T-cell (primary cell): Measurements from ENCODE around the gene SPOCD1. TPM values are rescaled to one million over a fixed set of nuclear protein-coding genes. Genes with fewer than 3 reads are reported as not detected.

Source experiments
- ATAC-seq, 4 experiments: fragments of 200-7000 bp in 3 of 4; fragments of 150-1000 bp in 1 of 4; cut with Tn5 transposase; replicated peaks in 1 of 4; 1 replicate in 3 of 4; 2 replicates in 1 of 4; pipeline ENCODE4 v1.10.0; 2021; ENCODE audit warnings: moderate library complexity in 3 of 4, mild to moderate bottlenecking in 2 of 4, moderate number of reproducible peaks in 1 of 4
- CTCF ChIA-PET, 2 donors: fragments of 300-600 bp; sonication (Branson Sonifier 250); formaldehyde crosslinking; loops; one replicate each; lab custom pipeline; 2022; ENCODE audit warnings: antibody characterized with exemption in 2 of 2; lab: Charles Lee
- POLR2A ChIA-PET, 2 donors: fragments of 300-600 bp; sonication (Branson Sonifier 250); formaldehyde crosslinking; loops; one replicate each; lab custom pipeline; 2022; ENCODE audit warnings: antibody characterized with exemption in 2 of 2; lab: Charles Lee
- DNase-seq, 35 experiments: peaks; one replicate each; pipeline versions ENCODE4 v3.0.0 to v3.0.0-alpha.2; 2013 to 2023
- H3K27ac ChIP-seq: one replicate; pipeline ENCODE4 v1.5.1; 2013; ENCODE audit warnings: low read length
- H3K27me3 ChIP-seq, 2 experiments: replicated peaks in 1 of 2; 1 replicate in 1 of 2; 2 replicates in 1 of 2; pipeline versions ENCODE4 v1.6.1 to v1.7.0; 2013; ENCODE audit warnings: low read length in 1 of 2, mixed read lengths in 1 of 2; ENCODE audit not compliant: control insufficient read depth in 2 of 2, insufficient read depth in 2 of 2; ENCODE audit errors: extremely low read depth in 1 of 2
- H3K36me3 ChIP-seq, 2 donors: 1 replicate in 1 of 2; 2 replicates in 1 of 2; pipeline versions ENCODE4 v1.6.1 to v1.7.0; 2013; ENCODE audit warnings: low read length in 1 of 2; ENCODE audit not compliant: control insufficient read depth in 2 of 2, insufficient read depth in 1 of 2; ENCODE audit errors: extremely low read depth in 1 of 2
- H3K4me1 ChIP-seq, 2 experiments: 1 replicate in 1 of 2; 2 replicates in 1 of 2; pipeline versions ENCODE4 v1.6.1 to v1.7.0; 2013; ENCODE audit warnings: low read length in 2 of 2, mixed read lengths in 1 of 2; ENCODE audit not compliant: insufficient read depth in 2 of 2, control insufficient read depth in 1 of 2; ENCODE audit errors: extremely low read depth in 1 of 2
- H3K4me3 ChIP-seq, 2 donors: 1 replicate in 1 of 2; 2 replicates in 1 of 2; pipeline versions ENCODE4 v1.5.1 to v1.7.0; 2013; ENCODE audit warnings: mild to moderate bottlenecking in 2 of 2, low read length in 1 of 2, moderate library complexity in 1 of 2; ENCODE audit not compliant: control insufficient read depth in 1 of 2; ENCODE audit errors: extremely low read depth in 1 of 2
- H3K9me3 ChIP-seq: 2 replicates; pipeline ENCODE4 v1.7.0; 2013
- H3K27ac Mint-ChIP-seq, 2 donors: one replicate each; pipeline ENCODE4 v1.8.0; 2020 to 2021; ENCODE audit warnings: mild to moderate bottlenecking in 2 of 2, mixed read lengths in 2 of 2
- H3K27me3 Mint-ChIP-seq, 2 donors: one replicate each; pipeline ENCODE4 v1.8.0; 2021 to 2022; ENCODE audit warnings: mixed read lengths in 2 of 2
- H3K36me3 Mint-ChIP-seq: one replicate; pipeline ENCODE4 v1.8.0; 2021; ENCODE audit warnings: mixed read lengths
- H3K4me1 Mint-ChIP-seq, 3 donors: one replicate each; pipeline ENCODE4 v1.8.0; 2020 to 2022; ENCODE audit warnings: mixed read lengths in 3 of 3, mild to moderate bottlenecking in 1 of 3
- H3K4me3 Mint-ChIP-seq, 3 donors: one replicate each; pipeline ENCODE4 v1.8.0; 2020 to 2022; ENCODE audit warnings: mild to moderate bottlenecking in 3 of 3, mixed read lengths in 3 of 3, moderate library complexity in 3 of 3
- H3K9me3 Mint-ChIP-seq, 3 donors: one replicate each; pipeline ENCODE4 v1.8.0; 2020 to 2022; ENCODE audit warnings: mixed read lengths in 3 of 3
- WGBS: methylation state at CpG from one replicate; pipeline ENCODE4 v1.1.5; 2013; ENCODE audit warnings: missing lambda C conversion rate; ENCODE audit not compliant: insufficient coverage; 5-methylcytosine and 5-hydroxymethylcytosine counted together
- total RNA-seq, 35 experiments: library from RNA in 6 of 35; stranded (reverse) in 6 of 35; fragments of 120-200 nt in 1 of 35; gene quantifications; one replicate each; pipeline versions ENCODE4 v1.2.1 to v1.2.4 and lab custom pipeline; 2013 to 2026

SPOCD1 gene
- total RNA-seq, 5 donors from 2014 or later (not counting 1 experiment from before 2014, with no cell fraction given), result not detected

DNA sequence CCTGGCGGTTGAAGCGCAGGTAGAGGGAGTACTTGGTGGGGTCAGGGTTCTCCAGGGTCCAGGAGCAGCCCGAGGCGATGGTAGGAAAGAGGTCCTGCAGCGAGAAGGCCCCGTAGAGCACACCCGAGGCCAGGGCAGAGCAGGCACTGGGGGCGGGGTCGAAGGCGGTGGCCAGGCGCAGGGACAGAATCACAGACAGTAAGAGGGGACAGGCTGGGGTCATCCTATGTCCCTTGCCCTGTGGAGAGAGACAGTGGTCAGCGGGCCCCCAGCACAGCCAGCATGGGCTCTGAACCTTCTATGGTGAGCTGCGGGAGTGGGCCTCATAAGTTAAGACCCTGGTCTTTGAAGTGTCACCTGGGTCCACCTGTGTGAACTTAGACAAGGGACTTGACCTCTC is 59.2 kb downstream of the SPOCD1 start:
- H3K27ac ChIP-seq, result no peak overlapping the region
- Mint-ChIP-seq H3K4me1 (peaks cover 15 to 26% (median 18%) of the 10 kb centered on the region in 3 donors), H3K27me3 (no peaks in the 10 kb centered on the region), H3K36me3 (no peaks in the 10 kb centered on the region), H3K4me3 (no peak overlapping the region), H3K9me3 (no peaks in the 10 kb centered on the region), H3K27ac (no peak overlapping the region)
- H3K9me3 ChIP-seq, result no peaks in the 10 kb centered on the region
- CTCF ChIA-PET, result no interaction called here
- H3K36me3 ChIP-seq, result no peaks in the 10 kb centered on the region
- POLR2A ChIA-PET, result no interaction called here
- ATAC-seq, result no peak
- 93% methylated on average over 13 of the region's 13 CpGs for WGBS
- H3K4me1 ChIP-seq, result peaks cover 3 to 30% of the 10 kb centered on the region in 2 experiments
- DNase-seq, result no peak
- H3K27me3 ChIP-seq, result peaks cover 0 to 25% of the 10 kb centered on the region in 2 experiments
- no peak overlapping the region for H3K4me3 ChIP-seq

DNA sequence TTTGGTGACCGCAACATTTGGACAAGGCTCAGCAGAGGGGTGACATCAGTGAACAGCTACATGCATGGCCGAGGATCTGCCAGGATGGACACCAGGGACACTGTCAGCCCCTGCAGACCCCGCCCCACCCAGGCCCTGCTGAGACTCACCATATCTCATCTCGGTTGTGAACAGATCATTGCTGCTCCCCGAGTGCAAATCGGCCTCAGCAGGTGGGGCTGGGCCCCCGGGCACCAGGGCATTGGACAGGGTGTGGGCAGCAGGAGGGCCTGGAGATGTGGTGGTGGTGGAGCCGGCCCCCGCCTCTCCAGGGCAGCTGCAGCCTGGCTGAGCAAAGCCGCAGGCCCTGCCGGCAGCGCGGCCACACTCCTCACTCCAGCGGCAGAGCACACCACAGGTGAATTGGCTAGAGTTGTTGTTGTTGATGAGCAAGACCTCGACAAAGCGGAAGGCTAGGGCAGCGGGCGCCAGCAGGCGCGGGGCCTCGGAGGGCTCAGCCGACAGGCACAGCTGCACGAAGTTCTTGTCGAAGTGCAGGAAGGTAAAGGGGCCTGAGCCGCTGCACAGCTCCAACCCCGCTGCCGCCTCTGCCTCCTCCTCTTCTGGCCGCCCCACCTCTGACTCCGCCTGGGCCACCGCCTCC is 59.9 kb downstream of the SPOCD1 start:
- H3K27me3 ChIP-seq, result peaks cover 0 to 21% of the 10 kb centered on the region in 2 experiments
- Mint-ChIP-seq H3K9me3 (no peaks in the 10 kb centered on the region), H3K4me3 (no peak overlapping the region), H3K4me1 (peaks cover 17 to 24% (median 21%) of the 10 kb centered on the region in 3 donors), H3K36me3 (no peaks in the 10 kb centered on the region), H3K27me3 (no peaks in the 10 kb centered on the region), H3K27ac (no peak overlapping the region)
- ATAC-seq, result no peak
- CTCF ChIA-PET, result no interaction called here
- POLR2A ChIA-PET, result no interaction called here
- no peaks in the 10 kb centered on the region for H3K36me3 ChIP-seq
- no peak overlapping the region for H3K4me3 ChIP-seq
- WGBS, result 87% methylated on average over 25 of the region's 30 CpGs
- no peaks in the 10 kb centered on the region for H3K9me3 ChIP-seq
- no peak for DNase-seq
- peaks cover 3 to 28% of the 10 kb centered on the region in 2 experiments for H3K4me1 ChIP-seq
- H3K27ac ChIP-seq, result no peak overlapping the region

DNA sequence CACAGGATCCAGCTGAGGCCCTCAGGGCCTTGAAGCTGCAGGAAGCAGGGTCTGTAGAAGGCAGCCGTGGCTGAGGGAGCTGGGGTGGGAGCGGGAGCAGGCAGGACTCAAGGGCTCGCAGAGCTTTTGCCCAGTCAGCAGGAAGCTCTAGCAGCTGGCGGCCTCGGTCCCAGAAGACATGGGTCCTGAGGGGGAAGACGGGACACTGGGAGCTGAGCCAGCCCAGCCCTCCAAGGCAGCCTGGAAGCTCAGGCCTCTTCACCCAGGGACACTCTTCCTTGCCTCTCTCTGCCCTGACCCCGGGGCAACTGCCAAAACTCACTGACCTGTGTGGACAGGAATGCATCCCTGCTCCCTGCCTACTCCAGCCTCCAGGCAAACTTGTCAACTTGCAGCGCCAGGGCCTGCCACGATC is 60.6 kb downstream of the SPOCD1 start:
- POLR2A ChIA-PET, result no interaction called here
- H3K36me3 Mint-ChIP-seq, result no peaks in the 10 kb centered on the region
- H3K27ac ChIP-seq, result no peak overlapping the region
- no peak overlapping the region for H3K4me3 Mint-ChIP-seq
- H3K36me3 ChIP-seq, result no peaks in the 10 kb centered on the region
- WGBS, result 80% methylated on average over 8 of the region's 9 CpGs
- H3K4me1 Mint-ChIP-seq, result peaks cover 23 to 30% (median 28%) of the 10 kb centered on the region in 3 donors
- peaks cover 3 to 29% of the 10 kb centered on the region in 2 experiments for H3K4me1 ChIP-seq
- H3K27me3 Mint-ChIP-seq, result no peaks in the 10 kb centered on the region
- H3K27ac Mint-ChIP-seq, result no peak overlapping the region
- no peak for ATAC-seq
- H3K4me3 ChIP-seq, result no peak overlapping the region
- H3K27me3 ChIP-seq, result peaks cover 0 to 20% of the 10 kb centered on the region in 2 experiments
- no peak for DNase-seq
- no peaks in the 10 kb centered on the region for H3K9me3 ChIP-seq
- CTCF ChIA-PET, result no interaction called here
- no peaks in the 10 kb centered on the region for H3K9me3 Mint-ChIP-seq

DNA sequence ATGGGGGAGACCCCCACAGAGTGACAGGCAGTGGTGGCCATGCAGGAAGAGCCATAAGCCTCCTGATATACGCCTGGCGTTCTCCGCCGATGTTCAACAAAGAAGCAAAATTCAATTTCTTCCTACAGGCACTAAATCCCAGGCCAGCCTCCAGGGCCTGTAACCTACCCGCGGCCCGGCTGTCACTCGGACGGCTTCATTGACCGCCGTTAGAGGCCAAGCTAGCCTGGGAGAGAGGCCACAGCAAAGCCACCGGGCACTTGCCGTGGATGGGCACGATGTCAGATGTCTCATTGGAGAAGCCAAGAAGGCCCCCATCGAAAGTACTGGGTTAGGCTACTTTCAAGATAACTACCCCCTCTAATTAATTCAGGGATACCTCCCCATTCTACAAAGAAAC is 61.4 kb downstream of the SPOCD1 start:
- no peak overlapping the region for H3K27ac ChIP-seq
- Mint-ChIP-seq H3K27me3 (peaks cover 0 to 1% of the 10 kb centered on the region in 2 donors), H3K36me3 (no peaks in the 10 kb centered on the region), H3K4me1 (peaks cover 19 to 32% (median 28%) of the 10 kb centered on the region in 3 donors), H3K4me3 (no peak overlapping the region), H3K9me3 (no peaks in the 10 kb centered on the region), H3K27ac (no peak overlapping the region)
- peaks cover 3 to 32% of the 10 kb centered on the region in 2 experiments for H3K4me1 ChIP-seq
- ATAC-seq (no peak), DNase-seq (no peak)
- H3K9me3 ChIP-seq, result no peaks in the 10 kb centered on the region
- 99% methylated on average over 11 of the region's 15 CpGs for WGBS
- ChIA-PET POLR2A (no interaction called here), CTCF (no interaction called here)
- no peaks in the 10 kb centered on the region for H3K36me3 ChIP-seq
- H3K27me3 ChIP-seq, result peaks cover 0 to 15% of the 10 kb centered on the region in 2 experiments
- H3K4me3 ChIP-seq, result no peak overlapping the region

DNA sequence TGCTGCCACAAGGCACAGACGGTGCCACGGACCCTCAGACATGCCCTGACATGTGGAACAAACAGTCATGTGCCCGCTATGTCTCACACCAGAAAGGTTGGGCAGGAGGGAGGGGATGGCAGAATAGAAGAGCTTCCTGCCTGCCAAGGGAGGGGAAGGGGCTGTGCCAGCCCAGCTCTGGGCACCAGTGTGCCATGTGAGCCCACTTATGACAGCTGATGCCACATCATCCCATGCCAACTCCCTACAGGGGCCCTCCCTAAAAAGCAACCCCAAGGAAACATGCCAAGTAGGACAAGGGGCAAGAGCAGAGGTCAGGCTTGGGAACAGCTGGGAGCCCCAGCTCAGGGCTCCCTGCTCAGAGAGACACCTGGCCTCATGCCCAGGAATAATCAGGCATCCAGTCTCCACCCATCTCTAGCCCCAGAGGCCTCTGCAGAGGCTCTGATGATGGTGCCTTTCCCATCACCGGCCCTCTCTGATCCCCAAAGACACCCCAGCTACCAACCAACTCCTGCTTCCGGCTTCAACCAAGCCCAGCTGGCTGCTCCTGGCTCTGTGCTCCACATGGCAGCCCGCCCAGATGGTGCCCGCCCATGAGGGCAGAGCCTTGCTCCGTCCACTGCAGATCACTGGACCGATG is 62.0 kb downstream of the SPOCD1 start:
- Mint-ChIP-seq H3K27me3 (peaks cover 0 to 4% of the 10 kb centered on the region in 2 donors), H3K36me3 (no peaks in the 10 kb centered on the region), H3K27ac (no peak overlapping the region), H3K9me3 (no peaks in the 10 kb centered on the region), H3K4me1 (peaks cover 19 to 36% (median 28%) of the 10 kb centered on the region in 3 donors), H3K4me3 (no peak overlapping the region)
- Histone ChIP-seq H3K9me3 (no peaks in the 10 kb centered on the region), H3K27ac (no peak overlapping the region), H3K27me3 (peaks cover 0 to 21% of the 10 kb centered on the region in 2 experiments), H3K36me3 (no peaks in the 10 kb centered on the region), H3K4me1 (peaks cover 3 to 35% of the 10 kb centered on the region in 2 experiments), H3K4me3 (no peak overlapping the region)
- ChIA-PET CTCF (no interaction called here), POLR2A (no interaction called here)
- DNase-seq (no peak), ATAC-seq (no peak)
- WGBS, result 87% methylated on average over 8 of the region's 9 CpGs

DNA sequence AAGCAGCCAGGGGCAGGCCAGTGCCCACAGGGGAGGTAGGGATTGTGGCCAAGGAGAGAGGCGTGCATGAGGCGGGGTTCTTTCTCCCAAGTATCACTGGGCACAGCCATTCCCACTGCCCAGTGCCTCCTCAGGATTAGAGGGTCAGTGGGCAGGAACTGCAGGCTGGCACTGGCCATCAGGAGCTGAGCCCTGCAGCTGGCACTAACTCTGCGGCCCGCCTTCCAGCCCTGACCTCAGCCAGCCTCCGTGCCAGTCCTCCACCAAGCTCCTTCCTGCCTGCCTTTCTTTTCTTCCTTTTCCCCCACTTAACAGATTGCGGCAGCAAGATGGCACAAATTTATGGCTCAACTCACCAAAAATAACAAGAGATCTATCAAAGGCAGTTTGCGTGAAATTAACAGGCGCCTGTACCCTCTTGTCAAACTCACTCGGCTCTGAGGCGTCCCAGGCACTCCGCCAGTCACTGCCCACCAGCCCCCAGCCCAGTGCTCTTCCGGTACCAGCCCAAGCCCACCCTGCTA is 62.8 kb downstream of the SPOCD1 start:
- Histone ChIP-seq H3K4me1 (peaks cover 3 to 40% of the 10 kb centered on the region in 2 experiments), H3K27me3 (peaks cover 0 to 26% of the 10 kb centered on the region in 2 experiments), H3K9me3 (no peaks in the 10 kb centered on the region), H3K36me3 (no peaks in the 10 kb centered on the region), H3K27ac (no peak overlapping the region), H3K4me3 (no peak overlapping the region)
- POLR2A ChIA-PET, result no interaction called here
- DNase-seq (no peak), ATAC-seq (no peak)
- H3K27ac Mint-ChIP-seq, result no peak overlapping the region
- no peaks in the 10 kb centered on the region for H3K36me3 Mint-ChIP-seq
- H3K4me3 Mint-ChIP-seq, result no peak overlapping the region
- CTCF ChIA-PET, result no interaction called here
- no peaks in the 10 kb centered on the region for H3K9me3 Mint-ChIP-seq
- 92% methylated on average over 11 of the region's 12 CpGs for WGBS
- peaks cover 0 to 4% of the 10 kb centered on the region in 2 donors for H3K27me3 Mint-ChIP-seq
- peaks cover 19 to 36% (median 28%) of the 10 kb centered on the region in 3 donors for H3K4me1 Mint-ChIP-seq
